GM18508 (cell line): ENCODE measurements around the gene SLC51B.
"Not testable (repeated sequence)": the region's sequence is repeated elsewhere in the genome, so short reads cannot be mapped to it uniquely, and the experiment has no call there.

Experiments
- ATAC-seq: cut with Tn5 transposase; IDR thresholded peaks from one replicate; pipeline ENCODE4 v1.9.1; 2021; ENCODE audit warnings: moderate number of reproducible peaks; ENCODE audit not compliant: insufficient read depth, unreplicated experiment

SLC51B gene

DNA sequence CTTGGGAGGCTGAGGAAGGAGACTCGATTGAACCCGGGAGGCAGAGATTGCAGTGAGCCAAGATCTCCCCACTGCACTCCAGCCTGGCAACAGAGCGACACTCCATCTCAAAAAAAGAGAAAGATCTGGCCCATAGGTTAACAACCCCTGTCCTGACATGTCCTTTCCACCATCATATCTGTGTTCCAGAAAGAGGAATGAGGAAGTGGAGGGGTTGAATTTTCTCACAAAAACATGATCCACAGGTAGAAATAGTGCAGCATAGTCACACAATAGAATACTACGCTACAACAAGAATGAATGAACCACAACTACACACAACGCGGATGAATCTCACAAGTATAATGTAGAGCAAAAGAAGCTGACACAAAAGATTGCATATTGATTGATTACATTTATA lies 4.7 kb upstream of the SLC51B start:
- ATAC-seq = no peak

- no peak for ATAC-seq
These were observed 3.4 kb upstream of the SLC51B start for GRCh38 chr15:65041787-65042186.

DNA sequence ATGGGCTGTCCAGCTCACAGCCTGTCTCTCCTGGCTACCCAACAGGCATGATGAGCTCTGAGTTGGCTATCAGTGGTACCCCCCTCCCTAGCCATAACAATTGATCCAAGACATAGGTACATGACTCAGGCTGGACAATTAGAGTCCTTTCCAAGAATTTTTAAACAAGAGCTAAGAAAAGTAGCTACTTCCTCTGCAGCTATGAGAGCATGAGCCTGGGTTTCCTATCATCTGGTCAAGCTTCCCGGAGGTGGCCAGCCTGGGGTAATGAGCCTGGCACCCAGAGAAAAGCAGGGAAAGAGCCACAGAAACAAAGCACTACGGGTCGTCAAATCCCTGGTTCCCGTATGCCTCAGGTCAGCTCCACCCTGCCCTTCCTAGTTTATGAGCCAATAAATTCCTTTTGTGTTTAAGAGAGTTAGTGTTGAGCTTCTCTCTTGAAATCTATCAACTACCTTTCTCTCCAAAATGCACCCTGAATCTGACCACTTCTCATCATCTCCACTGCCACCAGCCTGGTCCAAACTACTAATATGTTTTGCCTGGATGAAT lies 2.3 kb upstream of the SLC51B start:
- ATAC-seq = no peak

DNA sequence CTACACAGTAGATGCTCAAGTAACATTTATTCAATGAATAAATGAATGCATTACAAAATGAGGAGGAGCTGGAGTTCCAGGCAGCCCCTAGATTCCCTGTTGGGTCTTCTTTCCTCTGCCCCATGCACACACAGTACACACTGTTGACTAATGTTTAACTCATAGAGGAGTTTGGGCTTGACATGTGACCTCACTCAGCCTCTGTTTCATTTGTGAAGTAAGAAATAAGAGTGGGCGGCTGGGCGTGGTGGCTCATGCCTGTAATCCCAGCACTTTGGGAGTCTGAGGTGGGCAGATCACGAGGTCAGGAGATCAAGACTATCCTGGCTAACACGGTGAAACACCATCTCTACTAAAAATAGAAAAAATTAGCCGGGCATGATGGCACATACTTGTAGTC lies 969 bp upstream of the SLC51B start:
- not testable (repeated sequence) for ATAC-seq

DNA sequence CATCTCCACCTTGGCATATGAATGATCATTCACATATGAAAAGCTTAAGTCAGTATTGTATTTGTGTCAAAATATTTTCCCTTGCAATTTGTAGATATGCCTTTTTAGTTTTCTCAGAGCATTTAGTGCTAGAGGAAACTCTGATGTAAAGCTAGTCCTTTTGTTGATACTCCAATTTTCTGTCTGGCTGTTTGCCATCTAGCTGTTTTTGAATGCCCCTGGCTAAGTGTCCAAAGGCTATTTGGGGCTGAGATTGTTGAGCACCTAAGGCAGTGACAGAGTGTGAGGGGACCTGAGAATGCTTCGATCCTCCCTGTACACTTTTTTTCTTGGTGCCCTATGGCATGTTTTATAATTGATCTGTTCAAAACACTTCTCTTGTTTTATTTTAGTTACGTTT lies 3.1 kb downstream of the SLC51B start:
- no peak for ATAC-seq

DNA sequence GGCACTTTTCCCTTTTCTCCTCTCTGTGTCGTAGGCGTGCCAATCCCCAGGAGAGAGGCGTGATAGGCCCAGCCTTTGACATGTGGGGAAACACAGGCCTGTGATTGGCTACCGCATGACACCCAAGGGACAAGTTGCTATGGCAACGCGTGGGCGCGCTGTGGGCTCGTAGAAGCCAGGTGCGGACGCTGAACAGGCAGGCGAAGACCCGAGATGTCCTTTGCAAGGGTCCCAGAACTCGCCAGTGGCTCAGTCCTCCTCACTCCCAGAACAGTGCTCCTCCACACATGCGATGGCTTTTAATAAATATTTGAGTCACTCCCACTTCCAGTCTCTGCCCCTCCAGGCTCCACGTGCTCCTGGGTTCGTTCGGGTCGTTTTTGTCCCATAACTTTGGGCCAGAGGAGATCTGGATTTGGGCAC lies 4.2 kb downstream of the SLC51B start:
- peak; percentile 63 for ATAC-seq

DNA sequence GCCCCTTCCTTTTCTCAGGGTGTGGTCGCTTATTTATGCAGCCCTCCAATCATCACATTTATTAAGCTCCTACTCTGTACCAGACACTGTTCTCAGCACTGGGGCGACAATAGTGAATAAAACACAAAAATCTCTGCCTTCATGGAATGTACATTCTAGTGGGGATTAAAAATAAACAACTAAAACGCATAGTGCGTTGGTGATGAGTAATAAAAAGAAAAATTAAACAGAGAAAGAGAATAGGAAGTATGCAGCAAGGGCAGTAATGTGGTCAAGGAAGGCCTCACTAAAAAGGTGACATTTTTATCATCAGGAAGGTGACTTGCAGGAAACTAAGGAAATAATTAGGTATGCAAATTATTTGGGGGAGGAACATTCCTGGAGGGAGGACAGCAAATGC lies 5.1 kb downstream of the SLC51B start:
- no peak for ATAC-seq

DNA sequence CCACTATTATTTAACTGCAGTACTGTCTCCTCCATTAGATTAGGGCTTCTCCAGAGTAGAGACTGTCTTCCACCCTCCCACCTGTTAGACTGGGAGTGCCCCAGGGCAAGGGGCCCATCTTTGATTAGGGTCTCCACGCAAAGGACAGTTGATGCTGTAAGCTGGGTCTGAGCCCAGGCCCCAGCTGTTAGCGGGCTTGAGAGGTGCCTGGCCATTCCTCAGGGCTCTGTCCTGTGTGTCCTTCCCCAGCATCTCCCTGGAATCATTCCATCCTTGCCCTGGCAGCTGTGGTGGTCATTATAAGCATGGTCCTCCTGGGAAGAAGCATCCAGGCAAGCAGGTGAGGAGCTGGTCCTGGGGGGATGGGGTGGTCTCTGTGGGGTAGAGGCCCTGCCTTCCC lies 6.1 kb downstream of the SLC51B start:
- no peak for ATAC-seq

DNA sequence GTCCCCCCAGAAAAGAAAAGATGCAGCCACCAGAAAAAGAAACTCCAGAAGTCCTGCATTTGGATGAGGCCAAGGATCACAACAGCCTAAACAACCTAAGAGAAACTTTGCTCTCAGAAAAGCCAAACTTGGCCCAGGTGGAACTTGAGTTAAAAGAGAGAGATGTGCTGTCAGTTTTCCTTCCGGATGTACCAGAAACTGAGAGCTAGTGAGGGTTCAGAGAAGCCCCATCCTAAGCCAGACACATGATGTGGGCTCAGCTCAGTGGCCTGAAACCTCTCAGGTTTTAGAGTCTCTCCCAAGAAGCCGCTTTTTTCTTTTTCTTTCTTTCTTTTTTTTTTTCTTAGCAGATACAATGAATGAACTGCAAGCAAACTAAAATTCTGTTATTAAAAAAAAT lies 7.8 kb downstream of the SLC51B start:
- no peak for ATAC-seq

DNA sequence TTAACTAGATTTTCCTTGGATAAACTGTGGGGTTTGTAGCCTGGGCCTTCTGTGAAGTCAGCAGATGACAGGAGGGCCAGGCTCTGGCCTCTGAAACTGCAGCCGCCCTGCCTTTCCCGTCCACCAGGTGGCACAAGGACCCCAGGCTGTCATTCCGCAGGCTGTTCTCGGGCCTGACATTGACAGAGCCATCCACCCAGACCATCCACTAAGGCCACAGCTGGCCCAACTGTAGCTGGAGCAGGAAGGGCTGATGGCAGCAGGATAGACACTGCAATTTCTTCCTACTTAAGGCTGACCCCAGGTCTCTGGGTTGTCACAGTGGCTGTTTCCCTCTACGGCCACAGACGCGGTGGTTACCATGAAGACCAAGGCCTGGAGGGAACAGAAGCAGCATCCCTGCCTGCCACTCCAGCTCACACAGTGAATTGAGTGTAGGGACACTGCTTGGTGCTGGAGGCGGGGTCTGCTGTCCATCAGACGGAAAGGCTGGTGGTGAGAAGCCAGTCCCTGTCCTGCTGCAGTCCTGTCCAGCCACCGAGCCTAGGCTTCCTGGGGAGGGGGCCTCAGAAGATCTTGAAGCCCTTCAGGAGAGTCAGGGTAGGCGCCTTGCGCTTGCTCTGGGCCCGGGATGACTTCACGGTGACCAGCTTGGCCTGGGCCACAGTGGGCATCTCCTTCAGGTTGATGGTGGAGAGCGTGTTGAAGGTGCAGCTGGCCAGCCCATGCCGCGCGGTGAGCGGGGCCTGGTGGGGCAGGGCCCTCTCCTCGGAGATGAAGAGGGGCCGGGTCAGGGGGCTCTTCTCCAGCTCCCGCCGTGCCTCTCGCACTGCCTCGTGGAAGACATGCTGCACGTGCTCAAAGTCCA lies 9.4 kb downstream of the SLC51B start:
- ATAC-seq = no peak

DNA sequence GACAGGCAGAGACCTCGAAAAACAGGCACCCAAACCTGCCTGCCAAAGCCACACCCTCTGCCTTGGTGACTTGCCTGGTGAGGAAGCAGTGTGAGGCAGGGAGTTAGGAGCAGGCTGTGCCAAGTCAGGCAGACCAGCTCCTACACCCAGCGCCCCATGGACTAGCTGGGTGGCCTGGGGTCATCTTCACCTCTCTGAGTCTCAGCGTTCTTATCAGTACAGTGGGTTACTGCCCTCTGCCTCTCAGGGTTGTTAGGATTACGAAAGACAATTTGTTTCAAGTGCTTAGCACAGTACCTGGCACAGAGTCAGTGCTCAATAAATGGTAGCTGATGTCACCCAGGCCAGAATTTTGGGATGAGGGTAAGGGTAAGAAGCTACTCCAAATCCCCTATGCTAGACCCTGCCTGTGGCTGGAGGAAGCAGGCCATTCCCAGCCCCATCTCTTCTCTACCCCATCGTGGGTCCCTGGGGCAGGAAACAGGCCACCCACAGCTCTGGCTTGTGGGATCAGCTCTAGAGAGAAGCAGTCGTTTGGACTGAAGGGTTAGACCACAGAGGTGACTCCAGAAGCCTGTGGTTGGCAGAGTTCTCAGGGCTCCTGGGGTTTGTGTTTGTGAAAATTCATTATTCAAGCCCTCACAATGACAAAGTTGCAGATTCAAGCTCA lies 10.1 kb downstream of the SLC51B start:
- ATAC-seq = no peak

DNA sequence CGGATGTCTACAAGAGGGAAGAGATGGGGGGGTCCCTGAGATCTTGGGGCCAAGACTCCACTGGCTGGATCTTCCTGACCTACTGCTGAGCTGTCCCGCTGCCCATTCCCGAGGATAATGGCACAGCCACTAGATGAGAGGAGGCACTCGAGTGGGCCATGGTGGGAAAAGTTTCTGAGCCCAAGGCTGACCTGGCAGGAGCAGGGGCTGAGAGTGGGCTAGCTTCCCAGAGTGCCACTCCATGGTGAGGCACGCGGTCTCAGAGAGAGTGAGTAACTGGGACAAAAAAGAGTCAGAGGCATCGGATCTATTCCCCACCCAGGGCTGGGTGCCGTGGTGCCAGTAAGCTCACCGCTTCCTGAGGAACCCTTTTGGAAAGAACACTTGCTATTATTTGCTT lies 10.9 kb downstream of the SLC51B start:
- ATAC-seq = no peak

- ATAC-seq = no peak
These were observed 11.8 kb downstream of the SLC51B start for GRCh38 chr15:65056868-65057548.

DNA sequence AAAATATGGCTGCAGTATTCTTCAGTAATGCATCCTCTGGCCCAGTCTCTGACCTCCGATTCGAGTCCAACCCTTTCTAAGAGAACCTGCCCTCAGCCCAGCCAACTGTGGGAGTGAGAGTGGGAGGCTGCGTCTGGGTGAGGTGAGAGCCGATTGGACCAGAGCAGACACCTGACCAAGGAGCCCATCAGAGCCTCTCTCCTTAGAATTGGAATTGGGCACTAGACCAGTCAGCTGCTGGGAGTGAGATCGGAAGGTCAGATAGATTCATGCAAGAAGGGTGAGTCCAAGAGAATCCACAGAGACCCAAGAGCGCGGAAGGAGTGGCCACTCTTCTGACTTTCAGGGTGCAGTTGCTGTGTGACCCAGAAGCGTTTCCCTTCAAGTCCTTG lies 12.4 kb downstream of the SLC51B start:
- ATAC-seq = no peak

GRCh38 chr15:65058394-65059368 lies 13.5 kb downstream of the SLC51B start:
- ATAC-seq = no peak

- ATAC-seq = no peak
These were observed 14.2 kb downstream of the SLC51B start for GRCh38 chr15:65059369-65059750.

DNA sequence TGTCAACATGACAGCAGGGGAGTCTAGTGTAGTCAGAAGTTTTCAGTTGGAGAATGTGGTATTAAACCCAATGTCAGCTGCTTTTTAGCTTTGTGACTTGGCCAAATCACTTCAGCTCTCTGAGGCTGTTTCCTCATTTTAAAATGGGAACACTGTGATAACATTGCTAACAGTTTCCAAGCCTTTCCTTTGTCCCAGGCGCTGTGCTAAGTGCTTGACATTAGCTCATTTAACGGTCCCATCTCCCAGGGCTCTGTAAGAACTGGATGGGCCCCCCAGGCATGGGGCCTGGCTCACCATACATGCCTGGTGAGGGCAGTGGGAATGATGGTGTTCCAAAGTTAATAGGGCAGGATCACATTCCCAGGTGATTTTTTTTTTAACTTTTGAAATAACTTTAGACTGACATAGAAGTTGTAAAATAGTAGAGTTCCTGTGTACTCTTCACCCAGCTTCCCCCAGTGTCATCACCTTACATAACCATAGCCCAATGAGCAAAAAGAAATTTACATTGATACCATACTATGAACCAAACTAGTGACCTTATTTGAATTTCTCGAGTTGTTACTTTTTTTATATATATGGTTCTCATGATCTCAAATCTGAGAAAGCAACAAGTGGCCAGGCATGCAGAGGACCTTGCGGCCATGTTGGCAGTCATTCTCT lies 14.9 kb downstream of the SLC51B start:
- ATAC-seq = no peak

DNA sequence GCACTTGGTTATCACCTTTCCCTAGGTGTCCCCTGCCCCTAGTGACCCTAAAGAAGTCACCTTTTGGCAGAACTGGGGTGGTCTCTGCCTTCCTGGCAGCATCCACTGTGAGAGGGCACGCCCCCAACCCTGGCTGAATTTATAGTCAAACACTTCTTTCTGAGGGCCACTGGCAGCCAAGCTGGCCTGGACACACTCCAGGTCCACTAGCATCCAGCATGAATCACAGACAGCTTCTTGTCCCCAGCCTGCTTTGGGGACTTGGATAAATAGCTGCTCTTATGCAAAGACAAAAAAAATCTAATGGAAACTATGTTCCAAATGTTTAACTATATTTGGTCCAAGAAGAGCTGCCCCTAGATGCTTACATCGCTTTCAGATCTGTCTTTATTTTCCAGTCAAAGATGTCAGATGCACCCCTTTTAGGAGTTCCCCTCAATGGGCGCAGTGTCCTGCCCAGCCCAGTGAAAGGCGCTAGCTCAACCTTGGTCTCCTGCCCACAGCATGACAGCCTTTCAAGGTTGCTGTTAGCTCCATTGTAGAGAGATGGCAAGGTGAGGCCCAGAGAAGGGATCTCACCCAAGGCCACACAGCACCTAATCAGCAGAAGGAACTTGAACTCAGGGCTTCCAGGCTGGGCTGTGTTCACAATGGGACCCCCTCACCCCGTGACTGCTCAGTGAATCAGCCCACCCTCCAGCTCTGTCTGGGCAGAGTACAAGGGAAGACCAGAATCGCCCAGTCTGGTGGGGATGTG lies 15.6 kb downstream of the SLC51B start:
- no peak for ATAC-seq

GRCh38 chr15:65062061-65062460 lies 16.9 kb downstream of the SLC51B start:
- ATAC-seq = no peak
